Kidney tubule cell (primary cell): Measurements from ENCODE around the gene MAGI2.
A peak's percentile ranks its signal among the peaks of the same experiment; 100 is the strongest.
"Not testable (repeated sequence)": the region's sequence is repeated elsewhere in the genome, so short reads cannot be mapped to it uniquely, and the experiment has no call there.

Source experiments
- DNase-seq: peaks from one replicate; pipeline ENCODE4 v3.0.0-alpha.2; 2018; ENCODE audit warnings: low spot score

MAGI2 gene

GRCh38 chr7:78284945-78285344, 1168.5 kb downstream of the MAGI2 start:
- DNase-seq = no peak

- no peak for DNase-seq
Measured at GRCh38 chr7:78280276-78280675, 1173.2 kb downstream of the MAGI2 start.

- DNase-seq = no peak
Measured at GRCh38 chr7:78279457-78279856, 1174.0 kb downstream of the MAGI2 start.

GRCh38 chr7:78279032-78279431, 1174.4 kb downstream of the MAGI2 start:
- DNase-seq = peak; percentile 87

GRCh38 chr7:78267141-78267540, 1186.3 kb downstream of the MAGI2 start:
- DNase-seq = no peak

GRCh38 chr7:78265486-78265885, 1188.0 kb downstream of the MAGI2 start:
- no peak for DNase-seq

GRCh38 chr7:78265071-78265470, 1188.4 kb downstream of the MAGI2 start:
- DNase-seq = no peak

- DNase-seq = no peak
Measured at GRCh38 chr7:78264105-78264504, 1189.4 kb downstream of the MAGI2 start.

GRCh38 chr7:78261739-78262138, 1191.7 kb downstream of the MAGI2 start:
- no peak for DNase-seq

GRCh38 chr7:78261302-78261701, 1192.2 kb downstream of the MAGI2 start:
- DNase-seq = no peak

GRCh38 chr7:78260826-78261225, 1192.6 kb downstream of the MAGI2 start:
- no peak for DNase-seq

GRCh38 chr7:78254726-78255055, 1198.8 kb downstream of the MAGI2 start:
- DNase-seq = no peak

GRCh38 chr7:78253850-78254725, 1199.4 kb downstream of the MAGI2 start:
- DNase-seq = no peak

GRCh38 chr7:78248867-78249266, 1204.6 kb downstream of the MAGI2 start:
- DNase-seq = no peak

- no peak for DNase-seq
Measured at GRCh38 chr7:78247910-78248689, 1205.4 kb downstream of the MAGI2 start.

- DNase-seq = not testable (repeated sequence)
Measured at GRCh38 chr7:78240179-78240578, 1213.3 kb downstream of the MAGI2 start.

- no peak for DNase-seq
Measured at GRCh38 chr7:78234634-78235033, 1218.8 kb downstream of the MAGI2 start.

- DNase-seq = no peak
Measured at GRCh38 chr7:78232806-78233205, 1220.7 kb downstream of the MAGI2 start.

- DNase-seq = peak; percentile 55
Measured at GRCh38 chr7:78226059-78226719, 1227.3 kb downstream of the MAGI2 start.

GRCh38 chr7:78225534-78225933, 1227.9 kb downstream of the MAGI2 start:
- no peak for DNase-seq

- DNase-seq = no peak
Measured at GRCh38 chr7:78224923-78225322, 1228.5 kb downstream of the MAGI2 start.

- DNase-seq = no peak
Measured at GRCh38 chr7:78223598-78223997, 1229.9 kb downstream of the MAGI2 start.
